ENCODE data around the gene FAM171A2.

FAM171A2 gene

DNA sequence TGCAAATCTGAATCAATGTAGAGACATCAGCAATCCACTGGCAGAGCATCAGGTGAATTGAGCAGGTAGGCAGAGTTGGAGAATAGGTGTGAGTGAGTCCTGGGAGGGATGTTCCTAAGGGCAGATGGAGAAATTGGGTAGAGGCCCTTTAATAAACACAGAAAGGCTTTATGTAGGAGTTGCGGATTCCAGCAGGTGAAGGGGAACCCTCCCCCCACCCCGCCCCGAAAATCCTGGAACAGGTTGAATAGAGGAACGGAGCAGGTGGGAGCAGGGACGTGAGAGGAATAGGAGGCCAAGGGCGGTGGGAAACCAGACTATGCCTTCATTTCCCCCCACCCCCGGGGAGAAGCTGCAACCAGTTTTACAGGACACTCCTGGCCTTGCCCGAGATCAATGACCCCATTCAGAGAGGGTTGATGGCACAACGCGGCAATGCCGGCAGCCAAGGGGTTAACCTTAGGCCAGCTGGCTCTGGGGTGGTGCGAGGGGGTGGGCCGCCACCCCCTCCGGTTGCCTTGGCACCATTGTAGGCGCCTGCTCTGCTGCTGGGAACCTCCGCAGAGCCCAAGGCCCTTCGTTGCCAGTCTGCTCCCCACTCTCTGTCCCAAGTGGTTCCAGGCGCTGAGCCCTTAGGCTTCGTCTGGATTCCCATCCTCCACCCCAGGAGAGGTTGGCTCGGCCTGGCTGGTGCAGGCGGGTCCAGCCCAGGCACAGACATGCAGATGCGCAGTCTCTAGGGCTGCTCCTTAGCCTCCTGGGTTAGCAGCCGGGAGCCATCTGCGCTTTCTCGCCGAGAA lies 56.1 kb downstream of the FAM171A2 start:
- Histone ChIP-seq H3K27me3 (replicated peaks; ENCODE audit: control insufficient read depth, insufficient read depth, low read length) (peaks cover 3% of the 10 kb centered on the region), H3K36me3 (ENCODE audit: control insufficient read depth, insufficient read depth, low read length) (no peaks in the 10 kb centered on the region), H3K4me3 (replicated peaks; ENCODE audit: low read depth, low read length) (no peak overlapping the region)
- no peak for DNase-seq (ENCODE audit: extremely low read depth, insufficient read length)
- TF ChIP-seq, protein P1, sequence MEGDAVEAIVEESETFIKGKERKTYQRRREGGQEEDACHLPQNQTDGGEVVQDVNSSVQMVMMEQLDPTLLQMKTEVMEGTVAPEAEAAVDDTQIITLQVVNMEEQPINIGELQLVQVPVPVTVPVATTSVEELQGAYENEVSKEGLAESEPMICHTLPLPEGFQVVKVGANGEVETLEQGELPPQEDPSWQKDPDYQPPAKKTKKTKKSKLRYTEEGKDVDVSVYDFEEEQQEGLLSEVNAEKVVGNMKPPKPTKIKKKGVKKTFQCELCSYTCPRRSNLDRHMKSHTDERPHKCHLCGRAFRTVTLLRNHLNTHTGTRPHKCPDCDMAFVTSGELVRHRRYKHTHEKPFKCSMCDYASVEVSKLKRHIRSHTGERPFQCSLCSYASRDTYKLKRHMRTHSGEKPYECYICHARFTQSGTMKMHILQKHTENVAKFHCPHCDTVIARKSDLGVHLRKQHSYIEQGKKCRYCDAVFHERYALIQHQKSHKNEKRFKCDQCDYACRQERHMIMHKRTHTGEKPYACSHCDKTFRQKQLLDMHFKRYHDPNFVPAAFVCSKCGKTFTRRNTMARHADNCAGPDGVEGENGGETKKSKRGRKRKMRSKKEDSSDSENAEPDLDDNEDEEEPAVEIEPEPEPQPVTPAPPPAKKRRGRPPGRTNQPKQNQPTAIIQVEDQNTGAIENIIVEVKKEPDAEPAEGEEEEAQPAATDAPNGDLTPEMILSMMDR (IDR thresholded peaks at IDR 0.05; ENCODE audit: insufficient read depth, low read length, poor library complexity, severe bottlenecking): no peak

DNA sequence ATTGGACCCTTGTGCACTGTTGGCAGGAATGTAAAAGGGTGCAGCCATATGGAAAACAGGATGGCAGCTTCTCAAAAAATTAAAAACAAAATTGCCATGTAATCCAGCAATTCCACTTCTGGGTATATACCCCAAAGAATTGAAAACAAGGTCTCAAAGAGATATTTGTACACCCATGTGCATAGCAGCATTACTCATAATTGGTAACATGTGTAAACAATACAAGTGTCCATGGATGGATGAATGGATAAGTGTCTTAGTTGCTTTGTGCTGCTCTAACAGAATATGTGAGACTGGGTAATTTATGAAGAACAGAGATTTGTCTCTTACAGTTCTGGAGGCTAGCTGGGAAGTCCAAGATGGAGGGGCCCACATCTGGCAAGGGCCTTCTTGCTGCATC lies 59.0 kb downstream of the FAM171A2 start:
- Histone ChIP-seq H3K4me3 (replicated peaks; ENCODE audit: low read depth, low read length) (no peak overlapping the region), H3K36me3 (ENCODE audit: control insufficient read depth, insufficient read depth, low read length) (no peaks in the 10 kb centered on the region), H3K27me3 (replicated peaks; ENCODE audit: control insufficient read depth, insufficient read depth, low read length) (peaks cover 3% of the 10 kb centered on the region)
- DNase-seq (ENCODE audit: extremely low read depth, insufficient read length): no peak
- TF ChIP-seq, protein P1 (IDR thresholded peaks at IDR 0.05; ENCODE audit: insufficient read depth, low read length, poor library complexity, severe bottlenecking): no peak
